IMR-90 (cell line): ENCODE data around the gene NAA10.

Experiments used
- BHLHE40 ChIP-seq: fragments of 150-350 bp; IDR thresholded peaks from 2 replicates; pipeline ENCODE4 v1.6.1; 2016; ENCODE audit warnings: mild to moderate bottlenecking, low read depth, low read length
- CEBPB ChIP-seq: IDR thresholded peaks from 2 replicates; pipeline ENCODE4 v1.6.1; 2012; ENCODE audit warnings: low read depth, low read length, improper control_type of control experiment
- FOS ChIP-seq: fragments of 150-350 bp; IDR thresholded peaks from 2 replicates; pipeline ENCODE4 v1.6.1; 2016; ENCODE audit warnings: low read depth, low read length
- MAFK ChIP-seq: IDR thresholded peaks from 2 replicates; pipeline ENCODE4 v1.6.1; 2012; ENCODE audit warnings: low read depth, low read length, improper control_type of control experiment
- MAZ ChIP-seq: IDR thresholded peaks from 2 replicates; pipeline ENCODE4 v1.6.1; 2012; ENCODE audit warnings: low read depth, mild to moderate bottlenecking, low read length, improper control_type of control experiment, moderate library complexity, borderline replicate concordance
- MXI1 ChIP-seq: IDR thresholded peaks from 2 replicates; pipeline ENCODE4 v1.6.1; 2012; ENCODE audit warnings: low read depth, mild to moderate bottlenecking, low read length, moderate library complexity, borderline replicate concordance
- NFE2L2 ChIP-seq: fragments of 150-350 bp; IDR thresholded peaks from 2 replicates; pipeline ENCODE4 v1.6.1; 2016; ENCODE audit warnings: low read depth, mild to moderate bottlenecking, low read length
- POLR2A ChIP-seq: IDR thresholded peaks from 2 replicates; pipeline ENCODE4 v1.6.1; 2012; ENCODE audit warnings: mild to moderate bottlenecking, low read depth, low read length
- RAD21 ChIP-seq: IDR thresholded peaks from 2 replicates; pipeline ENCODE4 v1.6.1; 2012; ENCODE audit warnings: low read length, improper control_type of control experiment
- RCOR1 ChIP-seq: IDR thresholded peaks from 2 replicates; pipeline ENCODE4 v1.6.1; 2012; ENCODE audit warnings: mild to moderate bottlenecking, low read length, improper control_type of control experiment; ENCODE audit not compliant: insufficient replicate concordance
- RFX5 ChIP-seq: IDR thresholded peaks from 2 replicates; pipeline ENCODE4 v1.8.0; 2012; ENCODE audit warnings: low read depth, mild to moderate bottlenecking, low read length, moderate library complexity
- SMC3 ChIP-seq: fragments of 150-350 bp; IDR thresholded peaks from 2 replicates; pipeline ENCODE4 v1.6.1; 2016; ENCODE audit warnings: low read depth, mild to moderate bottlenecking, antibody characterized with exemption, low read length, moderate library complexity
- TF ChIP-seq, protein P1 (sequence below): conservative IDR thresholded peaks from 2 replicates; pipeline ENCODE4 v1.5.1; 2012; ENCODE audit warnings: mild to moderate bottlenecking, low read depth, low read length, improper control_type of control experiment
- TF ChIP-seq, protein P2 (sequence below): fragments of 150-350 bp; IDR thresholded peaks from 2 replicates; pipeline ENCODE4 v1.6.1; 2017; ENCODE audit warnings: mild to moderate bottlenecking, antibody characterized with exemption, low read length, low read depth

DNA sequence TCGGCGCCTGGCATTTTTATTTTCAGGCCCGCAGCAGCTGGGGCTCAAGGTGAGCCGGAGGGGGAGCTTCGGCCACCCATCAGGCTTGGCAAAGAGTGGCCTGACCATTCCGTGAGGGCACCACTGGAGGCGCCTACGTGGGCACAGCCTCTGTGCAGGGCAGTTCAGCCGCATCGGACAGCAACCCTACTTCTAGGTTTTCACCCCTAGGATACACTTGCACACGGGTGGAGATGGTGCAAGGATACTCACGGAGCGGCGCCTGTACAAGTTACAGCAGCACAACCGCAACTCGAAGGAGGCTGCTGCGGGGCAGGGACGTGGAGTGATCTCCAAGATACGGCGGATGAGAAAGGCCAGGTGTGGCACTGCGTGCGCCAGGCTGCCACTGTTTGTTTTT, 25.9 kb upstream of the NAA10 start:
- TF ChIP-seq, protein P1, sequence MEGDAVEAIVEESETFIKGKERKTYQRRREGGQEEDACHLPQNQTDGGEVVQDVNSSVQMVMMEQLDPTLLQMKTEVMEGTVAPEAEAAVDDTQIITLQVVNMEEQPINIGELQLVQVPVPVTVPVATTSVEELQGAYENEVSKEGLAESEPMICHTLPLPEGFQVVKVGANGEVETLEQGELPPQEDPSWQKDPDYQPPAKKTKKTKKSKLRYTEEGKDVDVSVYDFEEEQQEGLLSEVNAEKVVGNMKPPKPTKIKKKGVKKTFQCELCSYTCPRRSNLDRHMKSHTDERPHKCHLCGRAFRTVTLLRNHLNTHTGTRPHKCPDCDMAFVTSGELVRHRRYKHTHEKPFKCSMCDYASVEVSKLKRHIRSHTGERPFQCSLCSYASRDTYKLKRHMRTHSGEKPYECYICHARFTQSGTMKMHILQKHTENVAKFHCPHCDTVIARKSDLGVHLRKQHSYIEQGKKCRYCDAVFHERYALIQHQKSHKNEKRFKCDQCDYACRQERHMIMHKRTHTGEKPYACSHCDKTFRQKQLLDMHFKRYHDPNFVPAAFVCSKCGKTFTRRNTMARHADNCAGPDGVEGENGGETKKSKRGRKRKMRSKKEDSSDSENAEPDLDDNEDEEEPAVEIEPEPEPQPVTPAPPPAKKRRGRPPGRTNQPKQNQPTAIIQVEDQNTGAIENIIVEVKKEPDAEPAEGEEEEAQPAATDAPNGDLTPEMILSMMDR = no peak
- no peak for TF ChIP-seq FOS
- no peak for TF ChIP-seq POLR2A
- TF ChIP-seq MAZ = no peak
- TF ChIP-seq SMC3 = no peak
- no peak for TF ChIP-seq CEBPB
- TF ChIP-seq, protein P2, sequence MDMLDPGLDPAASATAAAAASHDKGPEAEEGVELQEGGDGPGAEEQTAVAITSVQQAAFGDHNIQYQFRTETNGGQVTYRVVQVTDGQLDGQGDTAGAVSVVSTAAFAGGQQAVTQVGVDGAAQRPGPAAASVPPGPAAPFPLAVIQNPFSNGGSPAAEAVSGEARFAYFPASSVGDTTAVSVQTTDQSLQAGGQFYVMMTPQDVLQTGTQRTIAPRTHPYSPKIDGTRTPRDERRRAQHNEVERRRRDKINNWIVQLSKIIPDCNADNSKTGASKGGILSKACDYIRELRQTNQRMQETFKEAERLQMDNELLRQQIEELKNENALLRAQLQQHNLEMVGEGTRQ = no peak
- no peak for TF ChIP-seq RAD21
- TF ChIP-seq BHLHE40 = no peak
- no peak for TF ChIP-seq MAFK
- no peak for TF ChIP-seq MXI1
- TF ChIP-seq RCOR1 = no peak
- no peak for TF ChIP-seq RFX5
- TF ChIP-seq NFE2L2 = no peak
